Cardiac muscle cell (in vitro differentiated cells and primary cell): ENCODE data around the gene PRSS35. TPM values are rescaled to one million over a fixed set of nuclear protein-coding genes. Genes with fewer than 3 reads are reported as not detected.

ENCODE experiments used
- DNase-seq, 2 donors: peaks; one replicate each; pipeline versions ENCODE4 v3.0.0 to v3.0.0-alpha.2; 2010 to 2017; ENCODE audit warnings: low read depth in 1 of 2, low spot score in 1 of 2
- H3K27ac ChIP-seq: fragments of 200-600 bp; sonication (generic); 2 replicates; pipeline ENCODE4 v1.5.1; 2016
- H3K27me3 ChIP-seq: fragments of 200-600 bp; sonication (generic); 2 replicates; pipeline ENCODE4 v1.6.0; 2016; ENCODE audit warnings: control low read depth
- H3K36me3 ChIP-seq: fragments of 200-600 bp; sonication (generic); 2 replicates; pipeline ENCODE4 v1.5.1; 2016; ENCODE audit warnings: control low read depth
- H3K4me1 ChIP-seq: fragments of 200-600 bp; sonication (generic); 2 replicates; pipeline ENCODE4 v1.8.1; 2017; ENCODE audit warnings: low read depth, mild to moderate bottlenecking, mixed run types
- H3K4me3 ChIP-seq: fragments of 200-600 bp; sonication (generic); 2 replicates; pipeline ENCODE4 v1.5.1; 2016; ENCODE audit warnings: mild to moderate bottlenecking
- H3K9me3 ChIP-seq: fragments of 200-600 bp; sonication (generic); 2 replicates; pipeline ENCODE4 v1.5.1; 2017; ENCODE audit warnings: low read depth, mild to moderate bottlenecking, control low read depth
- CTCF ChIP-seq: IDR thresholded peaks from 2 replicates; pipeline ENCODE4 v1.5.1; 2012; ENCODE audit warnings: low read depth, mild to moderate bottlenecking, low read length
- polyA plus RNA-seq: library from polyadenylated mRNA; unstranded; fragments of >200 nt; fragmentation: Nextera tagmentation; extraction: Ambion mirVana; gene quantifications from 2 replicates; pipeline ENCODE4 v1.2.1, GENCODE V29; 2016
- total RNA-seq: library from RNA; depleted of rRNA; stranded (reverse); fragments of >200 nt; gene quantifications from 2 replicates; pipeline ENCODE4 v1.2.3, GENCODE V29; 2016

PRSS35 gene
- total and polyA plus RNA-seq, 2 experiments from 2014 or later = 60.2 to 133 TPM

GRCh38 chr6:83517500-83517899, 5.2 kb downstream of the PRSS35 start:
- no peak for DNase-seq
- H3K9me3 ChIP-seq = no peaks in the 10 kb centered on the region
- no peak for TF ChIP-seq CTCF
- H3K4me1 ChIP-seq = peaks cover 7% of the 10 kb centered on the region
- H3K27me3 ChIP-seq = no peaks in the 10 kb centered on the region
- no peaks in the 10 kb centered on the region for H3K36me3 ChIP-seq
- no peak overlapping the region for H3K27ac ChIP-seq
- H3K4me3 ChIP-seq = no peak overlapping the region

- DNase-seq = peak in 1 of 2 donors; percentile 42
- peak; percentile 50 for TF ChIP-seq CTCF
- no peak overlapping the region for H3K4me3 ChIP-seq
Observed at GRCh38 chr6:83518816-83519480, 6.6 kb downstream of the PRSS35 start.

GRCh38 chr6:83536034-83536646, 23.8 kb downstream of the PRSS35 start:
- no peak overlapping the region for H3K27ac ChIP-seq
- TF ChIP-seq CTCF = peak; percentile 82

More at GRCh38 chr6:83518816-83519480, 6.6 kb downstream of the PRSS35 start:
- Histone ChIP-seq H3K4me1 (peaks cover 7% of the 10 kb centered on the region), H3K27me3 (no peaks in the 10 kb centered on the region), H3K9me3 (no peaks in the 10 kb centered on the region), H3K27ac (no peak overlapping the region), H3K36me3 (no peaks in the 10 kb centered on the region)

GRCh38 chr6:83536647-83537589, 24.6 kb downstream of the PRSS35 start:
- TF ChIP-seq CTCF = no peak
- Histone ChIP-seq H3K27ac (no peak overlapping the region), H3K27me3 (peaks cover 2% of the 10 kb centered on the region), H3K4me1 (no peaks in the 10 kb centered on the region), H3K4me3 (no peak overlapping the region), H3K36me3 (no peaks in the 10 kb centered on the region), H3K9me3 (no peaks in the 10 kb centered on the region)
- no peak for DNase-seq

More at GRCh38 chr6:83536034-83536646, 23.8 kb downstream of the PRSS35 start:
- no peak overlapping the region for H3K4me3 ChIP-seq
- DNase-seq = peak; percentile 68 to 69
- H3K9me3 ChIP-seq = no peaks in the 10 kb centered on the region
- no peaks in the 10 kb centered on the region for H3K36me3 ChIP-seq
- H3K27me3 ChIP-seq = peaks cover 2% of the 10 kb centered on the region
- no peaks in the 10 kb centered on the region for H3K4me1 ChIP-seq

- no peak overlapping the region for H3K4me3 ChIP-seq
- no peaks in the 10 kb centered on the region for H3K9me3 ChIP-seq
- no peaks in the 10 kb centered on the region for H3K4me1 ChIP-seq
- no peak for DNase-seq
- TF ChIP-seq CTCF = no peak
- peaks cover 2% of the 10 kb centered on the region for H3K27me3 ChIP-seq
- no peak overlapping the region for H3K27ac ChIP-seq
- no peaks in the 10 kb centered on the region for H3K36me3 ChIP-seq
Observed at GRCh38 chr6:83539678-83540077, 27.3 kb downstream of the PRSS35 start.
